Endothelial cell of umbilical vein (primary cell): ENCODE data around the gene AUH. TPM values are rescaled to one million over a fixed set of nuclear protein-coding genes. Genes with fewer than 3 reads are reported as not detected.

Experiments
- BruUV-seq: library from RNA; stranded (reverse); fragments of 400-500 nt; replicated peaks from 2 replicates; lab custom pipeline; 2021; lab: Mats Ljungman, UMichigan
- CTCF ChIA-PET: fragments of 300-600, 350-600 bp; sonication (Branson Sonifier 250); formaldehyde crosslinking; loops from one replicate; lab custom pipeline; 2021; ENCODE audit warnings: antibody characterized with exemption, inconsistent platforms; lab: Charles Lee
- POLR2A ChIA-PET: fragments of 300-600, 350-600 bp; sonication (Branson Sonifier 250); formaldehyde crosslinking; loops from one replicate; lab custom pipeline; 2021; ENCODE audit warnings: antibody characterized with exemption, inconsistent platforms; lab: Charles Lee
- DNase-seq: peaks from one replicate; pipeline ENCODE4 v3.0.0-alpha.2; 2011; ENCODE audit warnings: low read depth, low spot score
- FAIRE-seq: peaks from 2 replicates; lab custom pipeline; 2011; peaks lifted over from hg19 to GRCh38; lab: Jason Lieb, UNC
- H2AFZ ChIP-seq: 2 replicates; pipeline ENCODE4 v1.6.0; 2012; ENCODE audit warnings: low read depth, low read length, control low read depth, inconsistent platforms
- H3K27ac ChIP-seq: 2 replicates; pipeline ENCODE4 v1.5.1; 2011; ENCODE audit warnings: low read depth, mild to moderate bottlenecking, control low read depth, low read length, moderate library complexity; ENCODE audit not compliant: insufficient read depth
- H3K27me3 ChIP-seq, 2 experiments: 2 replicates each; pipeline versions ENCODE4 v1.6.0 to v1.6.1; 2011; ENCODE audit warnings: low read length in 2 of 2, mixed read lengths in 1 of 2; ENCODE audit not compliant: control insufficient read depth in 2 of 2, insufficient read depth in 2 of 2
- H3K36me3 ChIP-seq, 2 experiments: 2 replicates in 1 of 2; 3 replicates in 1 of 2; pipeline ENCODE4 v1.5.1; 2011; ENCODE audit warnings: low read length in 2 of 2, mild to moderate bottlenecking in 1 of 2, moderate library complexity in 1 of 2; ENCODE audit not compliant: control insufficient read depth in 2 of 2, insufficient read depth in 2 of 2; ENCODE audit errors: extremely low read depth in 1 of 2
- H3K4me1 ChIP-seq: 3 replicates; pipeline ENCODE4 v1.5.1; 2011; ENCODE audit warnings: mild to moderate bottlenecking, low read length; ENCODE audit not compliant: control insufficient read depth, insufficient read depth; ENCODE audit errors: extremely low read depth
- H3K4me2 ChIP-seq: 2 replicates; pipeline ENCODE4 v1.6.1; 2011; ENCODE audit warnings: low read length, control low read depth, mixed read lengths; ENCODE audit not compliant: insufficient read depth
- H3K4me3 ChIP-seq, 3 experiments: fragments of 200-600 bp in 1 of 3; sonication (generic), shearing (Covaris generic) in 1 of 3; replicated peaks in 1 of 3; 2 replicates each; pipeline ENCODE4 v1.5.1; 2011 to 2016; ENCODE audit warnings: control low read depth in 3 of 3, low read length in 3 of 3, mild to moderate bottlenecking in 2 of 3, inconsistent platforms in 1 of 3, low read depth in 1 of 3, moderate library complexity in 1 of 3; ENCODE audit not compliant: insufficient read depth in 1 of 3
- H3K79me2 ChIP-seq: 2 replicates; pipeline ENCODE4 v1.6.0; 2012; ENCODE audit warnings: low read length, inconsistent platforms; ENCODE audit not compliant: control insufficient read depth, insufficient read depth
- H3K9ac ChIP-seq: replicated peaks from 2 replicates; pipeline ENCODE3; 2011; ENCODE audit warnings: low read length, control low read depth; ENCODE audit not compliant: insufficient read depth; ENCODE audit errors: extremely low read depth
- H3K9me1 ChIP-seq: replicated peaks from 3 replicates; pipeline ENCODE4 v1.6.0; 2011; ENCODE audit warnings: mild to moderate bottlenecking, low read length; ENCODE audit not compliant: control insufficient read depth, insufficient read depth; ENCODE audit errors: extremely low read depth
- H3K9me3 ChIP-seq: replicated peaks from 2 replicates; pipeline ENCODE4 v1.5.1; 2012; ENCODE audit warnings: low read length, inconsistent platforms; ENCODE audit not compliant: control insufficient read depth, insufficient read depth
- H4K20me1 ChIP-seq: replicated peaks from 2 replicates; pipeline ENCODE3; 2011; ENCODE audit warnings: mild to moderate bottlenecking, low read length; ENCODE audit not compliant: control insufficient read depth, insufficient read depth; ENCODE audit errors: extremely low read depth
- EZH2 ChIP-seq: IDR thresholded peaks from 2 replicates; pipeline ENCODE4 v1.6.1; 2012; ENCODE audit warnings: borderline replicate concordance, low read depth, mild to moderate bottlenecking, moderate library complexity, low read length, inconsistent platforms; ENCODE audit not compliant: severe bottlenecking
- FOS ChIP-seq: IDR thresholded peaks from 2 replicates; pipeline ENCODE4 v1.6.1; 2011; ENCODE audit warnings: mild to moderate bottlenecking, low read length, moderate library complexity, borderline replicate concordance; ENCODE audit not compliant: insufficient read depth
- GATA2 ChIP-seq: IDR thresholded peaks from 2 replicates; pipeline ENCODE4 v1.7.0; 2011; ENCODE audit warnings: low read depth, mild to moderate bottlenecking, moderate library complexity, mixed read lengths, low read length; ENCODE audit not compliant: insufficient read length, insufficient read depth
- dilution Hi-C: fragments of 300-500 bp; cut with MboI; formaldehyde crosslinking; loops from one replicate; pipeline ENCODE4 v1.15.0; 2019; ENCODE audit warnings: low sequenced_read_pairs; ENCODE audit not compliant: extremely low pct_ligation_motif_present
- intact Hi-C: fragments of 100-400 bp; cut with micrococcal nuclease; formaldehyde crosslinking; loops from one replicate; pipeline ENCODE4 v1.10.0; 2022
- polyA plus RNA-seq, 4 experiments: library from polyadenylated mRNA; depleted of rRNA in 3 of 4; stranded (reverse) in 3 of 4; unstranded in 1 of 4; fragments of >200 nt; gene quantifications; 2 replicates each; pipeline versions ENCODE4 v1.2.1 to v1.2.3, GENCODE V29; 2011 to 2012; ENCODE audit warnings: missing spikeins in 1 of 4
- total RNA-seq: library from RNA; stranded (reverse); gene quantifications from 2 replicates; pipeline ENCODE4 v1.2.3, GENCODE V29; 2021
- TF ChIP-seq, protein P1 (sequence below): IDR thresholded peaks from 2 replicates; pipeline ENCODE4 v1.6.1; 2011; ENCODE audit not compliant: insufficient read depth, insufficient read length
- TF ChIP-seq, protein P2 (sequence below), 2 donors: IDR thresholded peaks; 1 replicate in 1 of 2; 2 replicates in 1 of 2; pipeline ENCODE4 v1.5.1; 2011; ENCODE audit warnings: low read length in 2 of 2, mild to moderate bottlenecking in 2 of 2, moderate library complexity in 2 of 2, control low read depth in 1 of 2, inconsistent platforms in 1 of 2, low read depth in 1 of 2; ENCODE audit not compliant: insufficient read depth in 1 of 2; ENCODE audit errors: extremely low read depth in 1 of 2

AUH gene
- total and polyA plus RNA-seq, 2 donors (not counting 3 experiments of a cell fraction or from before 2014, with no cell fraction given) = 2.3 to 9.2 TPM

DNA sequence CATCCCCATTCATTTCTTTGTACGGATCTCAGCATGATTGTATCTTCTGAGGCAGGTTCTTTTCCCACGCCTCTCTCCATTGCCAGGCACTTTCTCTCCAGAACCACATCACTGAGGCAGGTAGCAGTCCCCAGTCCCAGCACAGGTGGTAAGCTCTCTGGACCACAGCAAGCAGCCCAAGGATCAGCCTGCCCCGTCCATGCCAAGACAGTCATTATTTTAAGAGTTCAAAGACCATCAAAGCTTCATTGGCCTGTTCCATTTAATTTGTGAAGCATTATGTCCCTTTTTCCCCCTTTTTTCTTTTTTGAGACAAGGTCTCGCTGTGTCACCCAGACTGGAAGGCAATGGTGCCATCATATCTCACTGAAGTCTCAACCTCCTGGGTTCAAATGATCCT, 171.7 kb downstream of the AUH start:
- Histone ChIP-seq H4K20me1 (no peaks in the 10 kb centered on the region), H3K4me3 (no peak overlapping the region), H3K27ac (no peak overlapping the region), H3K9me3 (no peaks in the 10 kb centered on the region), H3K79me2 (no peaks in the 10 kb centered on the region), H3K9me1 (no peaks in the 10 kb centered on the region), H3K4me1 (peaks cover 32% of the 10 kb centered on the region), H3K36me3 (no peaks in the 10 kb centered on the region), H3K9ac (no peak overlapping the region), H3K4me2 (no peak overlapping the region), H3K27me3 (no peaks in the 10 kb centered on the region), H2AFZ (no peak overlapping the region)
- DNase-seq (no peak), FAIRE-seq (no peak)
- dilution Hi-C loops = no loop called here
- TF ChIP-seq GATA2 = no peak
- TF ChIP-seq, protein P1, sequence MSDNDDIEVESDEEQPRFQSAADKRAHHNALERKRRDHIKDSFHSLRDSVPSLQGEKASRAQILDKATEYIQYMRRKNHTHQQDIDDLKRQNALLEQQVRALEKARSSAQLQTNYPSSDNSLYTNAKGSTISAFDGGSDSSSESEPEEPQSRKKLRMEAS = no peak
- TF ChIP-seq EZH2 = no peak
- TF ChIP-seq FOS = no peak
- TF ChIP-seq, protein P2, sequence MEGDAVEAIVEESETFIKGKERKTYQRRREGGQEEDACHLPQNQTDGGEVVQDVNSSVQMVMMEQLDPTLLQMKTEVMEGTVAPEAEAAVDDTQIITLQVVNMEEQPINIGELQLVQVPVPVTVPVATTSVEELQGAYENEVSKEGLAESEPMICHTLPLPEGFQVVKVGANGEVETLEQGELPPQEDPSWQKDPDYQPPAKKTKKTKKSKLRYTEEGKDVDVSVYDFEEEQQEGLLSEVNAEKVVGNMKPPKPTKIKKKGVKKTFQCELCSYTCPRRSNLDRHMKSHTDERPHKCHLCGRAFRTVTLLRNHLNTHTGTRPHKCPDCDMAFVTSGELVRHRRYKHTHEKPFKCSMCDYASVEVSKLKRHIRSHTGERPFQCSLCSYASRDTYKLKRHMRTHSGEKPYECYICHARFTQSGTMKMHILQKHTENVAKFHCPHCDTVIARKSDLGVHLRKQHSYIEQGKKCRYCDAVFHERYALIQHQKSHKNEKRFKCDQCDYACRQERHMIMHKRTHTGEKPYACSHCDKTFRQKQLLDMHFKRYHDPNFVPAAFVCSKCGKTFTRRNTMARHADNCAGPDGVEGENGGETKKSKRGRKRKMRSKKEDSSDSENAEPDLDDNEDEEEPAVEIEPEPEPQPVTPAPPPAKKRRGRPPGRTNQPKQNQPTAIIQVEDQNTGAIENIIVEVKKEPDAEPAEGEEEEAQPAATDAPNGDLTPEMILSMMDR (IDR thresholded peaks at IDR 0.05; ENCODE audit: extremely low read depth in 1 of 2, insufficient read depth in 1 of 2, low read depth in 1 of 2, low read length in 2 of 2) = no peak
- intact Hi-C loops = loop anchor here (5.0 kb wide), 1 partner anchor 198 kb away; no protein-coding TSS in a partner anchor
- ChIA-PET CTCF (no interaction called here), POLR2A (no interaction called here)
- BruUV-seq = no TSS peak
